Astrocyte (in vitro differentiated cells and primary cell): ENCODE measurements around the gene IL18RAP.

ENCODE experiments used
- CTCF ChIP-seq: IDR thresholded peaks from 2 replicates; pipeline ENCODE4 v1.5.1; 2011; ENCODE audit warnings: low read depth, mild to moderate bottlenecking, inconsistent platforms, low read length, moderate library complexity; ENCODE audit not compliant: insufficient read depth
- EZH2 ChIP-seq: IDR thresholded peaks from 2 replicates; pipeline ENCODE4 v1.6.1; 2012; ENCODE audit warnings: mild to moderate bottlenecking, low read length, inconsistent platforms; ENCODE audit not compliant: insufficient read depth

GRCh38 chr2:102478686-102479470 is 55.9 kb downstream of the IL18RAP start:
- no peak for TF ChIP-seq CTCF
- TF ChIP-seq EZH2, result no peak
